Loucy (cell line): ENCODE measurements around the gene C1orf159.

Source experiments
- H2AFZ ChIP-seq: fragments of 200-600 bp; sonication (generic); 2 replicates; pipeline ENCODE4 v1.6.0; 2016; ENCODE audit warnings: antibody characterized with exemption, mild to moderate bottlenecking, low read length, moderate library complexity
- H3F3A ChIP-seq: fragments of 200-600 bp; 2 replicates; pipeline ENCODE4 v1.6.0; 2016; ENCODE audit warnings: antibody characterized with exemption, low read depth, mild to moderate bottlenecking
- H3K27me3 ChIP-seq: fragments of 200-600 bp; sonication (generic); 2 replicates; pipeline ENCODE4 v1.6.1; 2014; ENCODE audit warnings: low read length, mild to moderate bottlenecking; ENCODE audit not compliant: insufficient read depth, poor library complexity, severe bottlenecking
- H3K36me3 ChIP-seq: fragments of 200-600 bp; sonication (generic); 2 replicates; pipeline ENCODE4 v1.6.1; 2016; ENCODE audit warnings: low read length; ENCODE audit not compliant: insufficient read depth
- H3K4me1 ChIP-seq: fragments of 200-600 bp; sonication (generic); 2 replicates; pipeline ENCODE4 v1.5.1; 2014; ENCODE audit warnings: low read length, mild to moderate bottlenecking; ENCODE audit not compliant: insufficient read depth, poor library complexity, severe bottlenecking
- H3K4me2 ChIP-seq: fragments of 200-600 bp; sonication (generic); 2 replicates; pipeline ENCODE4 v1.6.0; 2014; ENCODE audit warnings: antibody characterized with exemption, low read length, low read depth, mild to moderate bottlenecking; ENCODE audit not compliant: poor library complexity, severe bottlenecking
- H3K4me3 ChIP-seq: fragments of 200-600 bp; sonication (generic); 2 replicates; pipeline ENCODE4 v1.5.1; 2014; ENCODE audit warnings: low read length, mild to moderate bottlenecking, mixed read lengths; ENCODE audit not compliant: poor library complexity, severe bottlenecking
- H3K79me2 ChIP-seq: fragments of 200-600 bp; sonication (generic); 2 replicates; pipeline ENCODE4 v1.6.1; 2014; ENCODE audit warnings: low read length; ENCODE audit not compliant: insufficient read depth
- H3K9ac ChIP-seq: fragments of 200-600 bp; sonication (generic); 2 replicates; pipeline ENCODE4 v1.6.0; 2014; ENCODE audit warnings: mild to moderate bottlenecking, low read depth, low read length, moderate library complexity; ENCODE audit not compliant: poor library complexity, severe bottlenecking
- H3K9me2 ChIP-seq: fragments of 200-600 bp; sonication (generic); replicated peaks from 2 replicates; pipeline ENCODE4 v1.6.1; 2016; ENCODE audit warnings: low read depth, low read length, mixed read lengths
- H3K9me3 ChIP-seq: fragments of 200-600 bp; sonication (generic); 2 replicates; pipeline ENCODE4 v1.6.1; 2014; ENCODE audit warnings: mild to moderate bottlenecking, antibody characterized with exemption, low read length, low read depth; ENCODE audit not compliant: insufficient read depth
- H4K20me1 ChIP-seq: fragments of 200-600 bp; sonication (generic); 2 replicates; pipeline ENCODE4 v1.6.0; 2014; ENCODE audit warnings: antibody characterized with exemption, low read length, mild to moderate bottlenecking; ENCODE audit not compliant: insufficient read depth, poor library complexity, severe bottlenecking
- EZH2phosphoT487 ChIP-seq: fragments of 200-600 bp; IDR thresholded peaks from 2 replicates; pipeline ENCODE4 v1.6.1; 2018; ENCODE audit warnings: antibody characterized with exemption, mild to moderate bottlenecking, moderate library complexity, borderline replicate concordance
- TF ChIP-seq, protein P1 (sequence below): fragments of 200-600 bp; sonication (generic); conservative IDR thresholded peaks from 2 replicates; pipeline ENCODE4 v1.5.1; 2014; ENCODE audit warnings: mild to moderate bottlenecking, antibody characterized with exemption, low read length

Gene C1orf159

DNA sequence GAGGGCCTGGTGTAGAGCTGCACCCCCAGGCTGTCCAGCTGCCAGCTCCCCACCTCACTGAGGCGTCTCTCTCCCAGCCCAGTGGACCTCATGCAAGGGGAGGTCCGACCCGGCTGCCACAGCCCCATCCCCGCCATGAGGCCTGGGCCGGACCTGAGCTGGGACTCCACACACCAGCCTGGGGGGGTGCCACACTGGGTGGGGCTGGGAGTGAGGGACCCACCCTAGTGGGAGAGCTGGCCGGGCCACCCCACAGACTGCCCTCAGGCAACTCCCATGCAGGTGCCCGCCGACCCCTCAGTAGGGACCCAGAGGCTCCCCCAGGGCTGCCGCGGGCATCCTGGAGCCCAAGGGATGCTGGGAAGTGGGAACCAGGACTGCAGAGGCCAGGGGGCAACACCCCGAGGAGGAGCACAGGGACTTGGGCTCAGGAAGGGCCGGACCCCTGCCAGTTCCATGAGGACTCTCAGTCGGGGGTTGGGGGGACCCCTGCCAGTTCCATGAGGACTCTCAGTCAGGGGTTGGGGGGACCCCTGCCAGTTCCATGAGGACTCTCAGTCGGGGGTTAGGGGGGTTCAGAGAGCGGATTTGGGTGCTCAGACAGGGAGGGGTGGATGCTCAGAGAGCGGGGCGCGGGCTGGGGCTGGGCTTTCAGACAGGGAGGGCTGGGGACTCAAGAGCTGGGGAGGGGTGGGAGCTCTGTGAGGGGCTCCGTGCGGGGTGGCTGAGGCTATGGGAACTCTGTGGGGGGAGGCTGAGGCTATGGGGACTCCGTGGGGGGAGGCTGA, 40.5 kb downstream of the C1orf159 start:
- H3K9me2 ChIP-seq: no peaks in the 10 kb centered on the region
- no peaks in the 10 kb centered on the region for H3K36me3 ChIP-seq
- no peaks in the 10 kb centered on the region for H3K27me3 ChIP-seq

DNA sequence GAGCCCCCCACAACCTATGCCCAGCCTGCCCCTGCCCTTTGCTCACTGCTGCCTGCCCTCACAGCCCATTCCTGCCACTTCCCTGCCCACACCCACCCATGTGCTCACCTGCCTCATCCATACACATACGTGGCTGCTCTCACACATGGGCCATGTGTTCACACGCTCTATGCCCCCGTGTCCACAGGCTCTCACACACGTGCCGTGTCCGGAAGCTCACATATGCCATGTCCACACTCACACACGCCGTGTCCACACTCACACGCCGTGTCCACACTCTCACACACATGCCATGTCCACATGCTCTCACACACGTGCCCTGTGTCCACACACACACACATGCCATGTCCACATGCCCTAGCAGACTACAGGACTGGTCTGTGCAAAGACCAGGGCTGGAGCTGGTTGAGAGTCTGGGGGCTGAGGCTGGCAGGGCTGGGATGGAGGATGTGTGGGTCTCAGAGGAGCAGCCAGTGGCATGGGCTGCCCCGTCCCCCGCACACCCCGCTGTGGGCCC, 41.2 kb downstream of the C1orf159 start:
- H3K9me2 ChIP-seq: no peaks in the 10 kb centered on the region
- no peaks in the 10 kb centered on the region for H3F3A ChIP-seq
- no peaks in the 10 kb centered on the region for H3K9me3 ChIP-seq
- no peak overlapping the region for H3K9ac ChIP-seq
- H3K4me2 ChIP-seq: no peak overlapping the region
- H3K27me3 ChIP-seq: no peaks in the 10 kb centered on the region
- H3K79me2 ChIP-seq: no peaks in the 10 kb centered on the region
- no peak overlapping the region for H3K4me3 ChIP-seq
- no peak overlapping the region for H2AFZ ChIP-seq
- no peaks in the 10 kb centered on the region for H4K20me1 ChIP-seq
- H3K36me3 ChIP-seq: no peaks in the 10 kb centered on the region
- no peaks in the 10 kb centered on the region for H3K4me1 ChIP-seq
- TF ChIP-seq, protein P1, sequence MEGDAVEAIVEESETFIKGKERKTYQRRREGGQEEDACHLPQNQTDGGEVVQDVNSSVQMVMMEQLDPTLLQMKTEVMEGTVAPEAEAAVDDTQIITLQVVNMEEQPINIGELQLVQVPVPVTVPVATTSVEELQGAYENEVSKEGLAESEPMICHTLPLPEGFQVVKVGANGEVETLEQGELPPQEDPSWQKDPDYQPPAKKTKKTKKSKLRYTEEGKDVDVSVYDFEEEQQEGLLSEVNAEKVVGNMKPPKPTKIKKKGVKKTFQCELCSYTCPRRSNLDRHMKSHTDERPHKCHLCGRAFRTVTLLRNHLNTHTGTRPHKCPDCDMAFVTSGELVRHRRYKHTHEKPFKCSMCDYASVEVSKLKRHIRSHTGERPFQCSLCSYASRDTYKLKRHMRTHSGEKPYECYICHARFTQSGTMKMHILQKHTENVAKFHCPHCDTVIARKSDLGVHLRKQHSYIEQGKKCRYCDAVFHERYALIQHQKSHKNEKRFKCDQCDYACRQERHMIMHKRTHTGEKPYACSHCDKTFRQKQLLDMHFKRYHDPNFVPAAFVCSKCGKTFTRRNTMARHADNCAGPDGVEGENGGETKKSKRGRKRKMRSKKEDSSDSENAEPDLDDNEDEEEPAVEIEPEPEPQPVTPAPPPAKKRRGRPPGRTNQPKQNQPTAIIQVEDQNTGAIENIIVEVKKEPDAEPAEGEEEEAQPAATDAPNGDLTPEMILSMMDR: no peak
- TF ChIP-seq EZH2phosphoT487: no peak

More for the DNA sequence above, 40.5 kb downstream of the C1orf159 start:
- H2AFZ ChIP-seq: no peak overlapping the region
- no peaks in the 10 kb centered on the region for H4K20me1 ChIP-seq
- no peak overlapping the region for H3K4me3 ChIP-seq
- no peaks in the 10 kb centered on the region for H3K4me1 ChIP-seq
- no peaks in the 10 kb centered on the region for H3K79me2 ChIP-seq
- H3K9ac ChIP-seq: no peak overlapping the region
- no peak for TF ChIP-seq EZH2phosphoT487
- TF ChIP-seq, protein P1: no peak
- H3F3A ChIP-seq: no peaks in the 10 kb centered on the region
- H3K9me3 ChIP-seq: no peaks in the 10 kb centered on the region
- H3K4me2 ChIP-seq: no peak overlapping the region

GRCh38 chr1:1073743-1074587, 41.9 kb downstream of the C1orf159 start, which contains the start of gene RNF223:
Gene RNF223, minus strand, starts transcription at chr1:1074306. Its CDS starts 1,740 bp downstream, at chr1:1072566.
- TF ChIP-seq, protein P1: no peak
- no peak for TF ChIP-seq EZH2phosphoT487
- no peak within 1 kb of the TSS for H3K4me3 ChIP-seq
- no peak within 1 kb of the TSS for H2AFZ ChIP-seq
- no peak within 1 kb of the TSS for H3K9ac ChIP-seq
- H3K79me2 ChIP-seq: no peaks in the 10 kb centered on the region
- H3K36me3 ChIP-seq: no peaks in the 10 kb centered on the region
- no peaks in the 10 kb centered on the region for H3F3A ChIP-seq
- no peaks in the 10 kb centered on the region for H3K9me2 ChIP-seq
- H3K4me2 ChIP-seq: no peak within 1 kb of the TSS
- H3K4me1 ChIP-seq: no peaks in the 10 kb centered on the region
- H4K20me1 ChIP-seq: no peaks in the 10 kb centered on the region
- no peaks in the 10 kb centered on the region for H3K9me3 ChIP-seq
- H3K27me3 ChIP-seq: no peaks in the 10 kb centered on the region
